HG02588 (cell line): Measurements from ENCODE around the gene GLB1L3.

Experiments
- ATAC-seq: cut with Tn5 transposase; IDR thresholded peaks from one replicate; pipeline ENCODE4 v1.9.1; 2021; ENCODE audit warnings: mild to moderate bottlenecking, moderate library complexity; ENCODE audit not compliant: unreplicated experiment

Gene GLB1L3

GRCh38 chr11:134358856-134359490, 82.8 kb downstream of the GLB1L3 start:
- no peak for ATAC-seq

GRCh38 chr11:134359646-134360045, 83.5 kb downstream of the GLB1L3 start:
- ATAC-seq = no peak

- ATAC-seq = peak; percentile 80
These were observed 84.1 kb downstream of the GLB1L3 start for GRCh38 chr11:134360050-134360835.

GRCh38 chr11:134361661-134362060, 85.5 kb downstream of the GLB1L3 start:
- ATAC-seq = no peak

- no peak for ATAC-seq
These were observed 86.2 kb downstream of the GLB1L3 start for GRCh38 chr11:134362192-134362901.

- ATAC-seq = no peak
These were observed 87.0 kb downstream of the GLB1L3 start for GRCh38 chr11:134363161-134363560.

- ATAC-seq = no peak
These were observed 87.4 kb downstream of the GLB1L3 start for GRCh38 chr11:134363592-134363991.

- no peak for ATAC-seq
These were observed 88.1 kb downstream of the GLB1L3 start for GRCh38 chr11:134364261-134364660.

- ATAC-seq = no peak
These were observed 89.1 kb downstream of the GLB1L3 start for GRCh38 chr11:134365011-134365925.

GRCh38 chr11:134366254-134366653, 90.1 kb downstream of the GLB1L3 start:
- no peak for ATAC-seq

- ATAC-seq = no peak
These were observed 91.6 kb downstream of the GLB1L3 start for GRCh38 chr11:134367781-134368180.
